ENCODE measurements around the gene MRPS11.
"Not testable (repeated sequence)": the region's sequence is repeated elsewhere in the genome, so short reads cannot be mapped to it uniquely, and the experiment has no call there.

DNA sequence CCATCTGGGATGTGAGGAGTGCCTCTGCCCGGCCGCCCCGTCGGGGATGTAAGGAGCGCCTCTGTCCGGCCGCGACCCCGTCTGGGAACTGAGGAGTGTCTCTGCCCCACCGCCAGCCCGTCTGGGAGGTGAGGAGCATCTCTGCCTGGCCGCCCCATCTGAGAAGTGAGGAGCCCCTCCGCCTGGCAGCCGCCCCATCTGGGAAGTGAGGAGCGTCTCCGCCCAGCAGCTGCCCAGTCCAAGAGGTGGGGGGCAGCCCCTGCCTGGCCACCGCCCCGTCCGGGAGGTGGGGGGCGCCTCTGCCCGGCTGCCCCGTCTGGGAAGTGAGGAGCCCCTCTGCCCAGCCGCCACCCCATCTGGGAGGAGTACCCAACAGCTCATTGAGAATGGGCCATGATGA is 56.6 kb downstream of the MRPS11 start:
- TF ChIP-seq POLR2A (IDR thresholded peaks at IDR 0.05; ENCODE audit: low read length); RNF2 (IDR thresholded peaks at IDR 0.05; ENCODE audit: borderline replicate concordance, low read depth); RAD21 (conservative IDR thresholded peaks at IDR 0.05 in 1 of 2, IDR thresholded peaks at IDR 0.05 in 1 of 2); CHD2 (IDR thresholded peaks at IDR 0.05; ENCODE audit: low read length, partially characterized antibody); ESRRA (IDR thresholded peaks at IDR 0.05; ENCODE audit: borderline replicate concordance, low read length); HDAC2 (IDR thresholded peaks at IDR 0.05); CEBPB (IDR thresholded peaks at IDR 0.05); CHD4 (IDR thresholded peaks at IDR 0.05; ENCODE audit: borderline replicate concordance): not testable (repeated sequence)
- TF ChIP-seq, protein P1, sequence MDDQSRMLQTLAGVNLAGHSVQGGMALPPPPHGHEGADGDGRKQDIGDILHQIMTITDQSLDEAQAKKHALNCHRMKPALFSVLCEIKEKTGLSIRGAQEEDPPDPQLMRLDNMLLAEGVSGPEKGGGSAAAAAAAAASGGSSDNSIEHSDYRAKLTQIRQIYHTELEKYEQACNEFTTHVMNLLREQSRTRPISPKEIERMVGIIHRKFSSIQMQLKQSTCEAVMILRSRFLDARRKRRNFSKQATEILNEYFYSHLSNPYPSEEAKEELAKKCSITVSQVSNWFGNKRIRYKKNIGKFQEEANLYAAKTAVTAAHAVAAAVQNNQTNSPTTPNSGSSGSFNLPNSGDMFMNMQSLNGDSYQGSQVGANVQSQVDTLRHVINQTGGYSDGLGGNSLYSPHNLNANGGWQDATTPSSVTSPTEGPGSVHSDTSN (IDR thresholded peaks at IDR 0.05): not testable (repeated sequence)
- TF ChIP-seq, protein P2, sequence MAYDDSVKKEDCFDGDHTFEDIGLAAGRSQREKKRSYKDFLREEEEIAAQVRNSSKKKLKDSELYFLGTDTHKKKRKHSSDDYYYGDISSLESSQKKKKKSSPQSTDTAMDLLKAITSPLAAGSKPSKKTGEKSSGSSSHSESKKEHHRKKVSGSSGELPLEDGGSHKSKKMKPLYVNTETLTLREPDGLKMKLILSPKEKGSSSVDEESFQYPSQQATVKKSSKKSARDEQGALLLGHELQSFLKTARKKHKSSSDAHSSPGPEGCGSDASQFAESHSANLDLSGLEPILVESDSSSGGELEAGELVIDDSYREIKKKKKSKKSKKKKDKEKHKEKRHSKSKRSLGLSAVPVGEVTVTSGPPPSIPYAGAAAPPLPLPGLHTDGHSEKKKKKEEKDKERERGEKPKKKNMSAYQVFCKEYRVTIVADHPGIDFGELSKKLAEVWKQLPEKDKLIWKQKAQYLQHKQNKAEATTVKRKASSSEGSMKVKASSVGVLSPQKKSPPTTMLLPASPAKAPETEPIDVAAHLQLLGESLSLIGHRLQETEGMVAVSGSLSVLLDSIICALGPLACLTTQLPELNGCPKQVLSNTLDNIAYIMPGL (CRISPR knock-in tag; IDR thresholded peaks at IDR 0.05; ENCODE audit: borderline replicate concordance): not testable (repeated sequence)
- TF ChIP-seq, protein P3, sequence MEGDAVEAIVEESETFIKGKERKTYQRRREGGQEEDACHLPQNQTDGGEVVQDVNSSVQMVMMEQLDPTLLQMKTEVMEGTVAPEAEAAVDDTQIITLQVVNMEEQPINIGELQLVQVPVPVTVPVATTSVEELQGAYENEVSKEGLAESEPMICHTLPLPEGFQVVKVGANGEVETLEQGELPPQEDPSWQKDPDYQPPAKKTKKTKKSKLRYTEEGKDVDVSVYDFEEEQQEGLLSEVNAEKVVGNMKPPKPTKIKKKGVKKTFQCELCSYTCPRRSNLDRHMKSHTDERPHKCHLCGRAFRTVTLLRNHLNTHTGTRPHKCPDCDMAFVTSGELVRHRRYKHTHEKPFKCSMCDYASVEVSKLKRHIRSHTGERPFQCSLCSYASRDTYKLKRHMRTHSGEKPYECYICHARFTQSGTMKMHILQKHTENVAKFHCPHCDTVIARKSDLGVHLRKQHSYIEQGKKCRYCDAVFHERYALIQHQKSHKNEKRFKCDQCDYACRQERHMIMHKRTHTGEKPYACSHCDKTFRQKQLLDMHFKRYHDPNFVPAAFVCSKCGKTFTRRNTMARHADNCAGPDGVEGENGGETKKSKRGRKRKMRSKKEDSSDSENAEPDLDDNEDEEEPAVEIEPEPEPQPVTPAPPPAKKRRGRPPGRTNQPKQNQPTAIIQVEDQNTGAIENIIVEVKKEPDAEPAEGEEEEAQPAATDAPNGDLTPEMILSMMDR (IDR thresholded peaks at IDR 0.05): not testable (repeated sequence)
- TF ChIP-seq, protein P4, sequence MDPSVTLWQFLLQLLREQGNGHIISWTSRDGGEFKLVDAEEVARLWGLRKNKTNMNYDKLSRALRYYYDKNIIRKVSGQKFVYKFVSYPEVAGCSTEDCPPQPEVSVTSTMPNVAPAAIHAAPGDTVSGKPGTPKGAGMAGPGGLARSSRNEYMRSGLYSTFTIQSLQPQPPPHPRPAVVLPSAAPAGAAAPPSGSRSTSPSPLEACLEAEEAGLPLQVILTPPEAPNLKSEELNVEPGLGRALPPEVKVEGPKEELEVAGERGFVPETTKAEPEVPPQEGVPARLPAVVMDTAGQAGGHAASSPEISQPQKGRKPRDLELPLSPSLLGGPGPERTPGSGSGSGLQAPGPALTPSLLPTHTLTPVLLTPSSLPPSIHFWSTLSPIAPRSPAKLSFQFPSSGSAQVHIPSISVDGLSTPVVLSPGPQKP (IDR thresholded peaks at IDR 0.05; ENCODE audit: low read depth, low read length): not testable (repeated sequence)
- TF ChIP-seq, protein P5, sequence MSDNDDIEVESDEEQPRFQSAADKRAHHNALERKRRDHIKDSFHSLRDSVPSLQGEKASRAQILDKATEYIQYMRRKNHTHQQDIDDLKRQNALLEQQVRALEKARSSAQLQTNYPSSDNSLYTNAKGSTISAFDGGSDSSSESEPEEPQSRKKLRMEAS (IDR thresholded peaks at IDR 0.05): not testable (repeated sequence)

Measured in A549 (cell line).